HEK293T (cell line): ENCODE results near the gene TXLNG.

Experiments used
- CTCF ChIA-PET: fragments of 350-600 bp; formaldehyde crosslinking; extraction: SDS; loops from one replicate; lab custom pipeline; 2021; ENCODE audit warnings: antibody characterized with exemption, inconsistent platforms; lab: Yijun Ruan, JAX
- POLR2A ChIA-PET: fragments of 350-600 bp; formaldehyde crosslinking; extraction: SDS; loops from one replicate; lab custom pipeline; 2020; ENCODE audit warnings: antibody characterized with exemption, inconsistent platforms; lab: Yijun Ruan, JAX
- DNase-seq: peaks from one replicate; pipeline ENCODE4 v3.0.0; 2012; ENCODE audit warnings: mixed read lengths; ENCODE audit errors: extremely low spot score
- ARNT ChIP-seq: fragments of 450-650 bp; IDR thresholded peaks from 2 replicates; pipeline ENCODE4 v1.6.1; 2017; ENCODE audit warnings: mild to moderate bottlenecking
- BHLHE40 ChIP-seq: fragments of 450-650 bp; IDR thresholded peaks from 2 replicates; pipeline ENCODE4 v1.6.1; 2016; ENCODE audit warnings: mild to moderate bottlenecking, moderate library complexity, borderline replicate concordance
- CTBP1 ChIP-seq: fragments of 450-650 bp; IDR thresholded peaks from 2 replicates; pipeline ENCODE4 v1.6.1; 2016; ENCODE audit warnings: borderline replicate concordance
- ELF4 ChIP-seq: fragments of 450-650 bp; IDR thresholded peaks from 2 replicates; pipeline ENCODE4 v1.6.1; 2017; ENCODE audit warnings: antibody characterized with exemption
- FOXA1 ChIP-seq: fragments of 450-650 bp; IDR thresholded peaks from 2 replicates; pipeline ENCODE4 v1.6.1; 2016; ENCODE audit warnings: mild to moderate bottlenecking
- FOXK2 ChIP-seq: fragments of 450-650 bp; IDR thresholded peaks from 2 replicates; pipeline ENCODE4 v1.6.1; 2016; ENCODE audit warnings: mild to moderate bottlenecking
- FOXM1 ChIP-seq: fragments of 450-650 bp; IDR thresholded peaks from 2 replicates; pipeline ENCODE4 v1.6.1; 2017; ENCODE audit warnings: mild to moderate bottlenecking, borderline replicate concordance
- HDGF ChIP-seq: fragments of 450-650 bp; IDR thresholded peaks from 2 replicates; pipeline ENCODE4 v1.6.1; 2017; ENCODE audit warnings: antibody characterized with exemption, borderline replicate concordance
- L3MBTL2 ChIP-seq: fragments of 450-650 bp; conservative IDR thresholded peaks from 2 replicates; pipeline ENCODE4 v1.6.1; 2016; ENCODE audit warnings: mild to moderate bottlenecking
- LEF1 ChIP-seq: fragments of 450-650 bp; IDR thresholded peaks from 2 replicates; pipeline ENCODE4 v1.6.1; 2017; ENCODE audit warnings: mild to moderate bottlenecking, borderline replicate concordance
- NFRKB ChIP-seq: fragments of 450-650 bp; IDR thresholded peaks from 2 replicates; pipeline ENCODE4 v1.6.1; 2016; ENCODE audit warnings: mild to moderate bottlenecking, moderate library complexity
- PKNOX1 ChIP-seq: fragments of 450-650 bp; IDR thresholded peaks from 2 replicates; pipeline ENCODE4 v1.6.1; 2016
- SP1 ChIP-seq: fragments of 450-650 bp; IDR thresholded peaks from 2 replicates; pipeline ENCODE4 v1.6.1; 2017
- SUZ12 ChIP-seq: fragments of 450-650 bp; IDR thresholded peaks from 2 replicates; pipeline ENCODE4 v1.6.1; 2016; ENCODE audit warnings: mild to moderate bottlenecking
- TARDBP ChIP-seq: fragments of 450-650 bp; IDR thresholded peaks from 2 replicates; pipeline ENCODE4 v1.6.1; 2016
- ZNF384 ChIP-seq: fragments of 450-650 bp; IDR thresholded peaks from 2 replicates; pipeline ENCODE4 v1.6.1; 2016

TXLNG gene

GRCh38 chrX:16786139-16786790, at the start of gene TXLNG:
Gene TXLNG (plus strand): TSS chrX:16786466. CDS start chrX:16786488, 22 bp downstream.
- no peak for TF ChIP-seq HDGF
- peak; percentile 44 for TF ChIP-seq L3MBTL2
- peak; percentile 49; the same call in 1 of the 2 replicates for TF ChIP-seq ELF4
- ChIA-PET CTCF (no interaction called here), POLR2A (interaction anchor here (1.0 to 2.5 kb wide), 6 partner anchors 12 to 67 kb away, joined by 3 to 22 read pairs (median 4); partner anchors contain the start of gene SYAP1)
- DNase-seq: peak; percentile 97

GRCh38 chrX:16737024-16737423, 49.2 kb upstream of the TXLNG start:
- TF ChIP-seq FOXK2 (no peak), BHLHE40 (no peak), ZNF384 (no peak), HDGF (no peak)
- no peak for DNase-seq
- ChIA-PET CTCF (no interaction called here), POLR2A (interaction anchor here (0.8 kb wide), 1 partner anchor 18 kb away, joined by 4 read pairs; the partner anchor contains the start of gene SYAP1)

DNA sequence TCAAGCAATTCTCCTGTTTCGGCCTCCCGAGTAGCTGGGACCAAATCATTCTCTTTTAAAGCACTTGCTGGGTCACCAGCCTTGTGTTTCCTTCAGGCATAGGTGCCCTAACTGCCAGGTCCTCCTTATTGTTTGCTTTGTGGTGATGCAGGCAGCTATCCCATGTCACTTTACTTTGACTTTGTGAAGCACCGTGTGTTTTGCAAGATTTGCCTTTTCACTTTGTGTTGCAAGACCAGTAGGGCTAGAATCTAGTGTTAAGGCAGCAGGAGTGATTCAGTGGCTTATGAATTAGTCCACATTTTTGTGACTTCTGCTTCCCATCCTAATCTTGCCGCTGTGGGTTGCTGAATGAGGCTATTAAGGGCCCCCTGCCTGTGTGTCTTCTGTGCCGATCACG, 46.7 kb upstream of the TXLNG start:
- no peak for DNase-seq
- POLR2A ChIA-PET: interaction anchor here (1.4 kb wide), 1 partner anchor 20 kb away, joined by 7 read pairs; the partner anchor contains the start of gene SYAP1
- CTCF ChIA-PET: no interaction called here
- no peak for TF ChIP-seq BHLHE40
- TF ChIP-seq L3MBTL2: no peak

- DNase-seq: no peak
- no peak for TF ChIP-seq FOXK2
- no peak for TF ChIP-seq NFRKB
- no peak for TF ChIP-seq FOXM1
- TF ChIP-seq ELF4: no peak
- no peak for TF ChIP-seq SUZ12
- no peak for TF ChIP-seq L3MBTL2
- no peak for TF ChIP-seq FOXA1
- no peak for TF ChIP-seq LEF1
- TF ChIP-seq SP1: no peak
- TF ChIP-seq TARDBP: no peak
- TF ChIP-seq HDGF: no peak
- no peak for TF ChIP-seq CTBP1
- no peak for TF ChIP-seq ARNT
- TF ChIP-seq BHLHE40: no peak
- POLR2A ChIA-PET: interaction anchor here (1.7 to 1.8 kb wide), 2 partner anchors 24 to 28 kb away, joined by 5 to 8 read pairs; partner anchors contain the start of gene SYAP1
- CTCF ChIA-PET: no interaction called here
These were observed 42.5 kb upstream of the TXLNG start for GRCh38 chrX:16743604-16744325.

DNA sequence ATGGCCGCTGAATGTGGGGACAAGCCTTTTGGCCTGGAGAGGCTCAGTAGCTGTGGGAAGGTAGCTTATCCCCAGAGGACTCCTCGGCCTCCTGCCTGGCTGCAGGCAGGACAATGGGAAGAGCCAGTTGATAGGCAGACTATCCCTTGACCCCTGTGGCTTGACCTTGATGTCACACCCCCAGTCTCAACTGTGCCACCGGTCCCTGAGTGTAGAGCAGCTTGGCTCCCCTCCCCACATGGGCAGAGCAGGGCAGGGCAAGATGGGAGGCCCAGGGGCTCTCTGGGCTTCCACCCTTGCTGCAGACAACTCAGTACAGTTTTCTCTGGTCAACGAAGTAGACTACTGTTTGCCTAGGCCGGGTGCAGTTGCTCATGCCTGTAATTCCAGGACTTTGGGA, 41.2 kb upstream of the TXLNG start:
- no peak for DNase-seq
- CTCF ChIA-PET: no interaction called here
- POLR2A ChIA-PET: interaction anchor here (1.7 to 1.8 kb wide), 2 partner anchors 26 kb away, joined by 5 to 8 read pairs; partner anchors contain the start of gene SYAP1
- TF ChIP-seq SP1 (no peak), FOXK2 (no peak), ELF4 (no peak), NFRKB (no peak), LEF1 (no peak), FOXM1 (no peak), PKNOX1 (no peak), FOXA1 (no peak), ARNT (no peak)

DNA sequence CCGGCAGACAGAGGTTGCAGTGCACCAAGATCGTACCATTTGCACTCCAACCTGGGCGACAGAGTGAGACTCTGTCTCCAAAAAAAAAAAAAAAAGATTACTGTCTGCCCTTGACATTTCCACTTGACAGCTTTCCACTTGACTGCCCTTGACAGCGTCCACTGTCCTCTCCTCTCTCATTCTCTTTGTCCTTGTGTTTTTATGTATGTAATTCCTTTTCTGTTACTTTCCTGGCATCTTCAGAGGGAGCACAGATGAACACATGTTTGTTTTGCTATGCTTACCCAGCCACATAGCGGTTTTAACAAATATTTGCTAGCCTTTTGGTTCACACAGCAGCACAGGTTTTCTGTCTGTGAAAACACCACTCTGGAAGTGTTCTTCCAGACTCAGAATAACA, 40.6 kb upstream of the TXLNG start:
- ChIA-PET CTCF (no interaction called here), POLR2A (no interaction called here)
- DNase-seq: no peak
- TF ChIP-seq CTBP1: no peak
- TF ChIP-seq FOXM1: no peak
- no peak for TF ChIP-seq ZNF384
- no peak for TF ChIP-seq HDGF
- no peak for TF ChIP-seq FOXK2
- TF ChIP-seq ELF4: no peak
- TF ChIP-seq NFRKB: no peak
- TF ChIP-seq L3MBTL2: no peak
- TF ChIP-seq SP1: no peak
- TF ChIP-seq ARNT: no peak
- TF ChIP-seq FOXA1: no peak
- TF ChIP-seq PKNOX1: no peak
- no peak for TF ChIP-seq LEF1
- TF ChIP-seq BHLHE40: no peak
- no peak for TF ChIP-seq SUZ12
- no peak for TF ChIP-seq TARDBP

GRCh38 chrX:16748425-16748824, 37.8 kb upstream of the TXLNG start:
- CTCF ChIA-PET: no interaction called here
- DNase-seq: no peak
- POLR2A ChIA-PET: no interaction called here
- no peak for TF ChIP-seq FOXK2
- no peak for TF ChIP-seq LEF1
- no peak for TF ChIP-seq SP1
- TF ChIP-seq FOXM1: no peak
- TF ChIP-seq ELF4: no peak
- TF ChIP-seq SUZ12: no peak
